DND-41 (cell line): ENCODE measurements around the gene MIA2.

ENCODE experiments used
- CTCF ChIP-seq: IDR thresholded peaks from 2 replicates; pipeline ENCODE4 v1.5.1; 2012; ENCODE audit warnings: borderline replicate concordance, low read length, moderate library complexity, mild to moderate bottlenecking; ENCODE audit not compliant: poor library complexity, severe bottlenecking; ENCODE audit errors: extremely low read depth
- EZH2 ChIP-seq: IDR thresholded peaks from 3 replicates; pipeline ENCODE4 v1.6.1; 2012; ENCODE audit warnings: borderline replicate concordance, low read depth, mild to moderate bottlenecking, moderate library complexity, low read length, inconsistent platforms; ENCODE audit not compliant: severe bottlenecking

GRCh38 chr14:39350866-39351265 is 117.2 kb downstream of the MIA2 start:
- no peak for TF ChIP-seq CTCF
- no peak for TF ChIP-seq EZH2
